ENCODE data around the gene THSD7B. TPM values are rescaled to one million over a fixed set of nuclear protein-coding genes. Genes with fewer than 3 reads are reported as not detected.
A peak's percentile ranks its signal among the peaks of the same experiment; 100 is the strongest.

Gene THSD7B
- total RNA-seq, 1 experiment from 2014 or later: 6.9 TPM

DNA sequence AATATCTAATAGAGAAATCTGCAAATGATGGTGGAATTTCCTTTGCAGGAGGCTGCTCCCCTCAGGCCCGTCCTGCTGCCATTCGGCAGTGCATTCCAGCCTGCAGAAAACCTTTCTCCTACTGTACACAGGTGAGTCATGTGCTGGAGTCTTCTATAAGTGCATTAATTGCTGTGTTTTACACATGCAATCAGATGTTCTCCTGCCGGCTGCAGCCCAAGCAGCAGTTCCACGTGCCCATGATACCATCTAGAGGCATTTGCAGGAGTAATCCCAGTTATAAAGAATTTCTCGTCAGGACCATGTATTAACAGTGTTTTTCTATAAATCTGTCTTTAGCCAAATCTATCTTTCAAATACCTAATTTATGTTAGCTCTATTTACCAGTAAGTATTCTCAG, 894.3 kb downstream of the THSD7B start:
- Mint-ChIP-seq H3K36me3 (ENCODE audit: insufficient read depth, unreplicated experiment) (no peaks in the 10 kb centered on the region), H3K27me3 (ENCODE audit: insufficient read depth, unreplicated experiment) (no peaks in the 10 kb centered on the region), H3K27ac (ENCODE audit: unreplicated experiment) (no peak overlapping the region), H3K9me3 (ENCODE audit: unreplicated experiment) (no peaks in the 10 kb centered on the region), H3K4me3 (ENCODE audit: unreplicated experiment) (no peak overlapping the region), H3K4me1 (ENCODE audit: low read depth, unreplicated experiment) (no peaks in the 10 kb centered on the region)
- no peaks in the 10 kb centered on the region for H3K36me3 ChIP-seq (ENCODE audit: control insufficient read depth, insufficient read depth, low read length)
- no peaks in the 10 kb centered on the region for H3K27me3 ChIP-seq (replicated peaks; ENCODE audit: control insufficient read depth, insufficient read depth, low read length)
- ChIA-PET POLR2A (no interaction called here), CTCF (no interaction called here)
- H3K9me3 ChIP-seq: no peaks in the 10 kb centered on the region
- no peaks in the 10 kb centered on the region for H3K4me1 ChIP-seq
- no peak overlapping the region for H3K4me3 ChIP-seq (ENCODE audit: low read depth, low read length)
- TF ChIP-seq CTCF (IDR thresholded peaks at IDR 0.05; ENCODE audit: insufficient read depth in 1 of 2, low read depth in 1 of 2, low read length in 1 of 2, severe bottlenecking in 1 of 2, unreplicated experiment in 1 of 2): peak in 1 of 2 experiments; percentile 32
- BruUV-seq (replicated peaks): no TSS peak
- intact Hi-C loops (cut with micrococcal nuclease; ENCODE audit: unreplicated experiment): loop anchor here (1.0 to 5.0 kb wide), 3 partner anchors 178 to 727 kb away; no protein-coding TSS in a partner anchor
- peak; percentile 17 to 42 for DNase-seq

GRCh38 chr2:137670111-137670510, 904.8 kb downstream of the THSD7B start:
- H3K36me3 Mint-ChIP-seq (ENCODE audit: insufficient read depth, unreplicated experiment): no peaks in the 10 kb centered on the region
- Histone ChIP-seq H3K4me3 (ENCODE audit: low read depth, low read length) (no peak overlapping the region), H3K9me3 (no peaks in the 10 kb centered on the region), H3K27me3 (replicated peaks; ENCODE audit: control insufficient read depth, insufficient read depth, low read length) (no peaks in the 10 kb centered on the region), H3K4me1 (no peaks in the 10 kb centered on the region), H3K36me3 (ENCODE audit: control insufficient read depth, insufficient read depth, low read length) (no peaks in the 10 kb centered on the region)
- DNase-seq: no peak
- no TSS peak for BruUV-seq (replicated peaks)
- H3K4me3 Mint-ChIP-seq (ENCODE audit: unreplicated experiment): no peak overlapping the region
- POLR2A ChIA-PET: no interaction called here
- CTCF ChIA-PET: no interaction called here
- no peaks in the 10 kb centered on the region for H3K27me3 Mint-ChIP-seq (ENCODE audit: insufficient read depth, unreplicated experiment)
- H3K27ac Mint-ChIP-seq (ENCODE audit: unreplicated experiment): no peak overlapping the region
- intact Hi-C loops (cut with micrococcal nuclease; ENCODE audit: unreplicated experiment): no loop called here
- no peaks in the 10 kb centered on the region for H3K9me3 Mint-ChIP-seq (ENCODE audit: unreplicated experiment)
- TF ChIP-seq CTCF (IDR thresholded peaks at IDR 0.05; ENCODE audit: insufficient read depth in 1 of 2, low read depth in 1 of 2, low read length in 1 of 2, severe bottlenecking in 1 of 2, unreplicated experiment in 1 of 2): no peak
- H3K4me1 Mint-ChIP-seq (ENCODE audit: low read depth, unreplicated experiment): no peaks in the 10 kb centered on the region

- BruUV-seq (replicated peaks): no TSS peak
- H3K36me3 Mint-ChIP-seq (ENCODE audit: insufficient read depth, unreplicated experiment): no peaks in the 10 kb centered on the region
- ChIA-PET CTCF (no interaction called here), POLR2A (no interaction called here)
- H3K4me3 Mint-ChIP-seq (ENCODE audit: unreplicated experiment): no peak overlapping the region
- H3K36me3 ChIP-seq (ENCODE audit: control insufficient read depth, insufficient read depth, low read length): no peaks in the 10 kb centered on the region
- H3K4me1 Mint-ChIP-seq (ENCODE audit: low read depth, unreplicated experiment): peaks cover 13% of the 10 kb centered on the region
- TF ChIP-seq CTCF (IDR thresholded peaks at IDR 0.05; ENCODE audit: insufficient read depth in 1 of 2, low read depth in 1 of 2, low read length in 1 of 2, severe bottlenecking in 1 of 2, unreplicated experiment in 1 of 2): no peak
- 0 out of 2 replicates have a peak, but pooled peaks cover 7% of the 10 kb centered on the region for H3K4me1 ChIP-seq
- H3K4me3 ChIP-seq (ENCODE audit: low read depth, low read length): no peak overlapping the region
- H3K9me3 ChIP-seq: no peaks in the 10 kb centered on the region
- H3K9me3 Mint-ChIP-seq (ENCODE audit: unreplicated experiment): no peaks in the 10 kb centered on the region
- intact Hi-C loops (cut with micrococcal nuclease; ENCODE audit: unreplicated experiment): no loop called here
- no peak overlapping the region for H3K27ac Mint-ChIP-seq (ENCODE audit: unreplicated experiment)
- no peak for DNase-seq
- H3K27me3 Mint-ChIP-seq (ENCODE audit: insufficient read depth, unreplicated experiment): no peaks in the 10 kb centered on the region
- no peaks in the 10 kb centered on the region for H3K27me3 ChIP-seq (replicated peaks; ENCODE audit: control insufficient read depth, insufficient read depth, low read length)
Measured at GRCh38 chr2:137672989-137673552, 907.7 kb downstream of the THSD7B start.

All from Caco-2 (cell line).